ENCODE measurements around the gene INPP5A. TPM values are rescaled to one million over a fixed set of nuclear protein-coding genes. Genes with fewer than 3 reads are reported as not detected.

Gene INPP5A
- total and polyA plus RNA-seq, 2 of the 13 experiments (the other 11 are each of a cell fraction or from before 2014, with no cell fraction given): 17.5 to 37.9 TPM

GRCh38 chr10:132564690-132565089 lies 27.1 kb downstream of the INPP5A start:
- FAIRE-seq (no peak), DNase-seq (ENCODE audit: low spot score) (no peak), ATAC-seq (no peak)
- Histone ChIP-seq H3K4me2 (ENCODE audit: low read depth, low read length) (no peak overlapping the region), H2AFZ (ENCODE audit: low read length) (no peak overlapping the region), H3K4me1 (ENCODE audit: insufficient read depth, low read length) (no peaks in the 10 kb centered on the region), H3K27ac (ENCODE audit: extremely low read length, insufficient read depth, low read length) (no peak overlapping the region), H3K27me3 (ENCODE audit: control insufficient read depth in 1 of 2, insufficient read depth in 2 of 2, low read length in 2 of 2) (no peaks in the 10 kb centered on the region), H4K20me1 (ENCODE audit: insufficient read depth, low read length) (0 out of 2 replicates have a peak, but pooled peaks cover 2% of the 10 kb centered on the region), H3K9me3 (ENCODE audit: low read length) (no peaks in the 10 kb centered on the region), H3K4me3 (replicated peaks in 1 of 3; ENCODE audit: insufficient read depth in 1 of 3, low read depth in 2 of 3, low read length in 3 of 3) (no peak overlapping the region), H3K9ac (ENCODE audit: insufficient read depth, low read depth, low read length) (no peak overlapping the region), H3K79me2 (ENCODE audit: insufficient read depth, low read length) (peaks cover 13% of the 10 kb centered on the region), H3K36me3 (replicated peaks in 1 of 2; ENCODE audit: control insufficient read depth in 1 of 2, insufficient read depth in 2 of 2, low read length in 2 of 2) (no peaks in the 10 kb centered on the region)
- in situ Hi-C loops (cut with HindIII; ENCODE audit: extremely low pct_ligation_motif_present, low pct_unique_long_range_greater_than_20kb) (no loop called here), intact Hi-C loops (cut with micrococcal nuclease; ENCODE audit: unreplicated experiment) (no loop called here)
- ChIA-PET POLR2A (no interaction called here), CTCF (ENCODE audit: low intra/inter-chr PET ratio, low total read pairs) (no interaction called here)
- BruUV-seq (replicated peaks): no TSS peak
- TF ChIP-seq ZMYM2 (CRISPR knock-in tag; IDR thresholded peaks at IDR 0.05) (no peak), TMF1 (CRISPR knock-in tag; IDR thresholded peaks at IDR 0.05; ENCODE audit: low read depth) (no peak), ZNF264 (CRISPR knock-in tag; IDR thresholded peaks at IDR 0.05) (no peak), CBX1 (IDR thresholded peaks at IDR 0.05; ENCODE audit: low read depth) (no peak), PHF20 (CRISPR knock-in tag; IDR thresholded peaks at IDR 0.05) (no peak), KMT2A (CRISPR knock-in tag; IDR thresholded peaks at IDR 0.05) (no peak), ZZZ3 (CRISPR knock-in tag; IDR thresholded peaks at IDR 0.05; ENCODE audit: borderline replicate concordance) (no peak), MXD1 (CRISPR knock-in tag; IDR thresholded peaks at IDR 0.05) (no peak), ZNF629 (CRISPR knock-in tag; conservative IDR thresholded peaks at IDR 0.05) (no peak), PATZ1 (CRISPR knock-in tag; IDR thresholded peaks at IDR 0.05) (no peak), ZNF615 (CRISPR knock-in tag; IDR thresholded peaks at IDR 0.05; ENCODE audit: borderline replicate concordance) (no peak), NFYC (CRISPR knock-in tag; IDR thresholded peaks at IDR 0.05) (no peak), ZNF720 (CRISPR knock-in tag; IDR thresholded peaks at IDR 0.05) (no peak), ZNF136 (CRISPR knock-in tag; IDR thresholded peaks at IDR 0.05; ENCODE audit: low read depth) (no peak)
- WGBS (ENCODE audit: low lambda C conversion rate): over 99% methylated on average over 6 of the region's 11 CpGs

Measured in HepG2 (cell line).